DMS 273 (cell line): ENCODE measurements around the gene MDFI.

Experiments
- DNase-seq: peaks from one replicate; lab custom pipeline; 2025; ENCODE audit not compliant: unreplicated experiment; lab: John Stamatoyannopoulos, UW

The MDFI gene

GRCh38 chr6:41700463-41701347, 62.4 kb downstream of the MDFI start:
- DNase-seq: no peak

- DNase-seq: no peak
Measured at GRCh38 chr6:41702089-41702745, 63.9 kb downstream of the MDFI start.

GRCh38 chr6:41702771-41703494, 64.7 kb downstream of the MDFI start:
- no peak for DNase-seq
